Mesenchymal stem cell (in vitro differentiated cells and primary cell): ENCODE results near the gene TTC16.

ENCODE experiments used
- DNase-seq: peaks from one replicate; pipeline ENCODE4 v3.0.0-alpha.2; 2013
- H2AFZ ChIP-seq: one replicate; pipeline ENCODE4 v1.6.1; 2013; ENCODE audit warnings: low read depth, mild to moderate bottlenecking, control low read depth, inconsistent platforms, low read length, moderate library complexity
- H2AK5ac ChIP-seq: 2 replicates; pipeline ENCODE4 v1.6.1; 2013; ENCODE audit warnings: low read length, moderate library complexity, mild to moderate bottlenecking, inconsistent platforms; ENCODE audit not compliant: severe bottlenecking
- H2BK120ac ChIP-seq: one replicate; pipeline ENCODE4 v1.6.1; 2013; ENCODE audit warnings: low read depth, mild to moderate bottlenecking, inconsistent platforms, low read length, moderate library complexity
- H2BK12ac ChIP-seq, 2 experiments: one replicate each; pipeline ENCODE4 v1.6.1; 2013; ENCODE audit warnings: inconsistent platforms in 2 of 2, low read length in 2 of 2, mild to moderate bottlenecking in 2 of 2, moderate library complexity in 2 of 2, control low read depth in 1 of 2
- H2BK15ac ChIP-seq: one replicate; pipeline ENCODE4 v1.6.1; 2013; ENCODE audit warnings: mild to moderate bottlenecking, low read depth, inconsistent platforms; ENCODE audit not compliant: poor library complexity, severe bottlenecking
- H2BK5ac ChIP-seq: 2 replicates; pipeline ENCODE4 v1.6.1; 2013; ENCODE audit warnings: low read depth, mild to moderate bottlenecking, low read length, control low read depth, inconsistent platforms; ENCODE audit not compliant: poor library complexity, severe bottlenecking
- H3K14ac ChIP-seq, 2 experiments: one replicate each; pipeline ENCODE4 v1.6.1; 2013; ENCODE audit warnings: inconsistent platforms in 2 of 2, low read length in 2 of 2, control low read depth in 1 of 2, mild to moderate bottlenecking in 1 of 2, moderate library complexity in 1 of 2
- H3K18ac ChIP-seq, 2 experiments: one replicate each; pipeline ENCODE4 v1.6.1; 2013; ENCODE audit warnings: inconsistent platforms in 2 of 2, low read length in 2 of 2, control low read depth in 1 of 2, low read depth in 1 of 2, mild to moderate bottlenecking in 1 of 2
- H3K23ac ChIP-seq, 2 experiments: one replicate each; pipeline ENCODE4 v1.6.1; 2013; ENCODE audit warnings: inconsistent platforms in 2 of 2, low read length in 2 of 2, mild to moderate bottlenecking in 2 of 2, moderate library complexity in 2 of 2, control low read depth in 1 of 2
- H3K27ac ChIP-seq: 2 replicates; pipeline ENCODE4 v1.5.1; 2013; ENCODE audit warnings: mild to moderate bottlenecking, moderate library complexity, low read length, control low read depth, inconsistent platforms; ENCODE audit not compliant: poor library complexity, severe bottlenecking
- H3K27me3 ChIP-seq, 2 experiments: 2 replicates each; pipeline versions ENCODE4 v1.6.1 to v1.7.0; 2013; ENCODE audit warnings: low read length in 2 of 2, mild to moderate bottlenecking in 2 of 2, moderate library complexity in 2 of 2, control low read depth in 1 of 2, inconsistent platforms in 1 of 2; ENCODE audit not compliant: control insufficient read depth in 1 of 2, insufficient read depth in 1 of 2
- H3K36me3 ChIP-seq, 2 experiments: 2 replicates each; pipeline versions ENCODE4 v1.6.1 to v1.7.0; 2013; ENCODE audit warnings: low read length in 2 of 2, control low read depth in 1 of 2, inconsistent platforms in 1 of 2, low read depth in 1 of 2, mild to moderate bottlenecking in 1 of 2; ENCODE audit not compliant: insufficient read depth in 2 of 2, control insufficient read depth in 1 of 2
- H3K4ac ChIP-seq, 2 experiments: one replicate each; pipeline ENCODE4 v1.6.1; 2013; ENCODE audit warnings: inconsistent platforms in 2 of 2, low read length in 2 of 2, mild to moderate bottlenecking in 2 of 2, moderate library complexity in 2 of 2, control low read depth in 1 of 2, low read depth in 1 of 2
- H3K4me1 ChIP-seq: 2 replicates; pipeline ENCODE4 v1.6.1; 2013; ENCODE audit warnings: low read depth, low read length, control low read depth; ENCODE audit not compliant: control insufficient read depth, insufficient read depth
- H3K4me2 ChIP-seq: 2 replicates; pipeline ENCODE4 v1.6.1; 2013; ENCODE audit warnings: low read length, mild to moderate bottlenecking, inconsistent platforms; ENCODE audit not compliant: poor library complexity, severe bottlenecking
- H3K4me3 ChIP-seq, 2 experiments: 2 replicates each; pipeline versions ENCODE4 v1.5.1 to v1.7.0; 2013; ENCODE audit warnings: low read length in 2 of 2, mild to moderate bottlenecking in 2 of 2, control low read depth in 1 of 2, low read depth in 1 of 2; ENCODE audit not compliant: insufficient read depth in 1 of 2
- H3K79me1 ChIP-seq: replicated peaks from 2 replicates; pipeline ENCODE4 v1.6.1; 2013; ENCODE audit warnings: mild to moderate bottlenecking, control low read depth, low read length, inconsistent platforms; ENCODE audit not compliant: poor library complexity, severe bottlenecking
- H3K9ac ChIP-seq: 2 replicates; pipeline ENCODE4 v1.7.0; 2013; ENCODE audit warnings: mild to moderate bottlenecking, low read length, moderate library complexity
- H3K9me3 ChIP-seq: 2 replicates; pipeline ENCODE4 v1.7.0; 2013; ENCODE audit warnings: mild to moderate bottlenecking, low read length; ENCODE audit not compliant: control insufficient read depth
- H4K8ac ChIP-seq: one replicate; pipeline ENCODE4 v1.6.1; 2013; ENCODE audit warnings: inconsistent platforms, mild to moderate bottlenecking, low read length, moderate library complexity
- H4K91ac ChIP-seq: one replicate; pipeline ENCODE4 v1.6.1; 2013; ENCODE audit warnings: mild to moderate bottlenecking, low read length, inconsistent platforms
- WGBS: methylation state at CpG from one replicate; pipeline ENCODE4 v1.1.7; 2013; ENCODE audit warnings: mixed read lengths; 5-methylcytosine and 5-hydroxymethylcytosine counted together

Gene TTC16

GRCh38 chr9:127739614-127740330 lies 23.9 kb downstream of the TTC16 start:
- no peak overlapping the region for H2BK5ac ChIP-seq

GRCh38 chr9:127741831-127742434 lies 26.1 kb downstream of the TTC16 start:
- peaks cover 1 to 11% of the 10 kb centered on the region in 2 experiments for H3K27me3 ChIP-seq
- no peak overlapping the region for H3K4ac ChIP-seq
- H3K4me1 ChIP-seq = peaks cover 2% of the 10 kb centered on the region
- no peak overlapping the region for H4K91ac ChIP-seq
- DNase-seq = peak; percentile 81
- no peaks in the 10 kb centered on the region for H3K36me3 ChIP-seq
- WGBS = 22% methylated on average over 37 of the region's 38 CpGs
- H3K4me2 ChIP-seq = no peak overlapping the region
- no peak overlapping the region for H2BK120ac ChIP-seq
- H3K4me3 ChIP-seq = peak overlapping the region in 1 of 2 experiments; percentile 74
- H2AK5ac ChIP-seq = no peak overlapping the region
- H3K27ac ChIP-seq = no peak overlapping the region
- H3K23ac ChIP-seq = no peak overlapping the region
- H3K79me1 ChIP-seq = no peaks in the 10 kb centered on the region
- no peak overlapping the region for H3K14ac ChIP-seq
- H3K9ac ChIP-seq = peak overlapping the region; percentile 53
- H2AFZ ChIP-seq = peak overlapping the region; percentile 73
- no peak overlapping the region for H3K18ac ChIP-seq
- H4K8ac ChIP-seq = no peak overlapping the region
- H2BK5ac ChIP-seq = no peak overlapping the region
- peak overlapping the region in 1 of 2 experiments; percentile 59 for H2BK12ac ChIP-seq
- H2BK15ac ChIP-seq = no peak overlapping the region
- no peaks in the 10 kb centered on the region for H3K9me3 ChIP-seq

More at GRCh38 chr9:127739614-127740330, 23.9 kb downstream of the TTC16 start:
- Histone ChIP-seq H3K9ac (peak overlapping the region; percentile 87), H3K36me3 (no peaks in the 10 kb centered on the region), H3K9me3 (no peaks in the 10 kb centered on the region), H3K79me1 (no peaks in the 10 kb centered on the region), H3K18ac (peak overlapping the region in 1 of 2 experiments; percentile 46), H2AK5ac (no peak overlapping the region), H2BK120ac (no peak overlapping the region), H3K4me2 (no peak overlapping the region), H2BK15ac (no peak overlapping the region), H2AFZ (no peak overlapping the region), H3K4ac (no peak overlapping the region), H4K91ac (no peak overlapping the region), H2BK12ac (peak overlapping the region in 1 of 2 experiments; percentile 93), H3K27ac (no peak overlapping the region), H3K4me1 (peaks cover 2% of the 10 kb centered on the region), H4K8ac (peak overlapping the region; percentile 35), H3K23ac (no peak overlapping the region), H3K4me3 (no peak overlapping the region), H3K14ac (peak overlapping the region in 1 of 2 experiments; percentile 4), H3K27me3 (peaks cover 0 to 8% of the 10 kb centered on the region in 2 experiments)
- peak; percentile 48 for DNase-seq
- 85% methylated on average over 19 of the region's 19 CpGs for WGBS

GRCh38 chr9:127742435-127743088 lies 26.7 kb downstream of the TTC16 start:
- 7% methylated on average over 33 of the region's 33 CpGs for WGBS
- H3K27ac ChIP-seq = no peak overlapping the region

More at GRCh38 chr9:127742435-127743088, 26.7 kb downstream of the TTC16 start:
- Histone ChIP-seq H2BK15ac (no peak overlapping the region), H3K4me1 (peaks cover 2% of the 10 kb centered on the region), H3K9ac (peak overlapping the region; percentile 53), H3K9me3 (no peaks in the 10 kb centered on the region), H3K4ac (no peak overlapping the region), H3K23ac (no peak overlapping the region), H2BK5ac (no peak overlapping the region), H2AK5ac (no peak overlapping the region), H3K27me3 (peaks cover 7 to 12% of the 10 kb centered on the region in 2 experiments), H3K14ac (no peak overlapping the region), H2AFZ (peak overlapping the region; percentile 73), H3K4me3 (peak overlapping the region in 1 of 2 experiments; percentile 74), H3K79me1 (no peaks in the 10 kb centered on the region), H4K91ac (no peak overlapping the region), H4K8ac (no peak overlapping the region), H3K36me3 (no peaks in the 10 kb centered on the region), H2BK120ac (no peak overlapping the region), H3K4me2 (no peak overlapping the region), H3K18ac (no peak overlapping the region), H2BK12ac (peak overlapping the region in 1 of 2 experiments; percentile 13)
- peak; percentile 91 for DNase-seq
